IMR-90 (cell line): ENCODE data around the gene DHX15. TPM values are rescaled to one million over a fixed set of nuclear protein-coding genes. Genes with fewer than 3 reads are reported as not detected.

Experiments
- microRNA-seq, 2 experiments: library from miRNA; stranded (forward) in 1 of 2; unstranded in 1 of 2; fragments of 10-50 nt in 1 of 2; fragments of <30 nt in 1 of 2; gene quantifications in 1 of 2; microRNA quantifications in 1 of 2; one replicate each; pipeline versions ENCODE3 to v1.1.0; 2013 to 2020; ENCODE audit not compliant: insufficient read depth in 1 of 2, insufficient read length in 1 of 2, unreplicated experiment in 1 of 2
- polyA plus RNA-seq, 3 experiments: library from polyadenylated mRNA; depleted of rRNA; stranded (reverse); fragments of >200 nt; gene quantifications; 2 replicates each; pipeline ENCODE4 v1.2.3, GENCODE V29; 2012; ENCODE audit warnings: low replicate concordance in 1 of 3
- small RNA-seq, 5 experiments: library from RNA; depleted of rRNA; stranded (forward); fragments of <200 nt; gene quantifications; one replicate each; pipeline ENCODE3, GENCODE V24; 2012
- total RNA-seq: library from RNA; depleted of rRNA; stranded (reverse); fragments of >200 nt; gene quantifications from 2 replicates; pipeline ENCODE4 v1.2.3, GENCODE V29; 2012; rRNA removed

DHX15 gene
- total and polyA plus RNA-seq, 2 of the 4 experiments (the other 2 are of a cell fraction), result 97.9 to 172 TPM

Small RNA genes within 50 kb of the gene (microRNA-seq; reads per million reads assigned to microRNA genes)
- gene MIR573 (ENCODE audit: insufficient read depth in 1 of 2, insufficient read length in 1 of 2, unreplicated experiment in 1 of 2), result 1.1 to 17.6 reads per million in 2 experiments
- not detected for gene RN7SL16P (ENCODE audit: insufficient read depth, insufficient read length)

Small RNA genes within 50 kb of the gene (small RNA-seq; reads per million reads assigned to genes)
- gene MIR573, result 0 to 25.9 (median 9.3) reads per million in 5 experiments
- 0 reads per million in 5 experiments for gene RN7SL16P

Other genes with a start within 250 kb of the DHX15 start
- 0.28 and 0.36 TPM in 2 replicates for gene SOD3, start 211.0 kb upstream of the DHX15 start, total RNA-seq
- gene SOD3, start 211.0 kb upstream of the DHX15 start, polyA plus RNA-seq (2012; rRNA removed), result 5.8 and 7.3 TPM in 2 replicates